ENCODE results near the gene FOXA3.

The FOXA3 gene

GRCh38 chr19:45881909-45882528 is 17.9 kb downstream of the FOXA3 start:
- no peak for TF ChIP-seq CTCF (IDR thresholded peaks at IDR 0.05; ENCODE audit: low read depth, low read length)
- DNase-seq (ENCODE audit: extremely low read depth, low read depth) = no peak

GRCh38 chr19:45882652-45883585 is 18.8 kb downstream of the FOXA3 start:
- peak; percentile 67 for DNase-seq (ENCODE audit: extremely low read depth, low read depth)
- peak; percentile 99 for TF ChIP-seq CTCF (IDR thresholded peaks at IDR 0.05; ENCODE audit: low read depth, low read length)

DNA sequence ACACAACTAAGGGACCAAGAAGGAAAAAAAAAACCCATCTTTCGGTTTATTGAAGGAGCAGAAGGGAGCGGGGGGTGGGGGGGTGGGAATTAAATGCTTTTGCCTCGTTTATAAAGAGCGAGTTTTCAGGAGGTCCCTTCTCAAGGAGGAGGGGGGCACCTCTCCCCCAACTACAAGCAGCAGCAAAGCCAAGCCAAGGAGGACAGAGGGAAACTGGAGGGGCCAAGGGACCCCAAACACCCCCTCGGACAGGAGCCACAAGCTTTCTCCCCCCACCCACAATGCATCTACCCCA is 19.4 kb downstream of the FOXA3 start:
- no peak for TF ChIP-seq CTCF (IDR thresholded peaks at IDR 0.05; ENCODE audit: low read depth, low read length)
- no peak for DNase-seq (ENCODE audit: extremely low read depth, low read depth)

GRCh38 chr19:45883881-45884681 is 20.0 kb downstream of the FOXA3 start:
- no peak for DNase-seq (ENCODE audit: extremely low read depth, low read depth)
- no peak for TF ChIP-seq CTCF (IDR thresholded peaks at IDR 0.05; ENCODE audit: low read depth, low read length)

DNA sequence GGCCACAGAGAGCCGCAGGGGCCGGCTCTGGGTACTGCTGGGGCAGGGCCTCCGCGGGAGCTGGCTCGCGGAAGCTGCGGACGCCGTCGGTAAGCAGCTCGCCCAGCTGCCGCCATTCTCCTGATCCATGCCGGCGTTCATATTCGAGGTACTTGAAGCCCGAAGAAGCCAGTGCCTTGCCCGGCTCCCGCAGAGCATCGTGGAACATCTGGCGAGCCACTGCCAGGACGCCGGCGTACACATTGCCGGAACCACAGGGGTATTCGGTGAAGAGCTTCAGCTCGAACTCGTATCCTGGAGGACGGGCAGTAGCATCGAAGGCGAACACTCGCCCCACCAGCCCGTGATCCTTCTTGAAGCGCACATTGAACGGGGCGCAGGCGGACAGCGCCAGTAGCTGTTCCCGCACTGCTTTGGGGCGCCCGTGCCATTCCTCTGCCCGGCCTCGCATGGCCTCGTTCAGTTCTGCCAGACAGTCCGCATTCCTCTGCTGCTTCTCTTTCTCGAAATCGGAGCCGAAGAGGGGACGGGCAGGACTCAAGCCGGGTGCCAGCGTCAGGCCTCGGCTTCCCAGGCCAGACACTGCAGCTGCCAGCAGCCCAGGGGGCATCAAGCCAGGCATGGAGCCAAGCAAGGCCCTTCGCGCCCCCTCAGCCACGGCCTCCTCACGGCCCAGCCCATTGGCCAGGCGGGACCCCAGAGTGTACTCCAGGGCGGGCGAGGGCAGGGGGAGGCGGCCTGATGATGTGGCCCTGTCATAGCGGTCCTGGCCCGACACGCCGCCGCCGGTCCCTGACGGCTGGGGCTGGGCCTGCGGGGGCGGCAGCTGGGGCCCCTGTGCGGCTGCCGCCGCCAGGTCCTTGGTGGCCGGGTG is 20.8 kb downstream of the FOXA3 start:
- TF ChIP-seq CTCF (IDR thresholded peaks at IDR 0.05; ENCODE audit: low read depth, low read length) = no peak
- DNase-seq (ENCODE audit: extremely low read depth, low read depth) = no peak

- no peak for TF ChIP-seq CTCF (IDR thresholded peaks at IDR 0.05; ENCODE audit: low read depth, low read length)
- peak; percentile 72 for DNase-seq (ENCODE audit: extremely low read depth, low read depth)
These were observed 21.7 kb downstream of the FOXA3 start, which contains the start of gene IRF2BP1 for GRCh38 chr19:45885556-45886426. Gene IRF2BP1 (minus strand): TSS chr19:45886141. CDS start chr19:45885774, 367 bp downstream.

Measured in AG09319 (cell line).